PC-3 (cell line): Measurements from ENCODE around the gene ALDH8A1.

Source experiments
- CTCF ChIP-seq: fragments of 300-600 bp; sonication (generic); conservative IDR thresholded peaks from 2 replicates; pipeline ENCODE4 v1.5.1; 2017; ENCODE audit warnings: antibody characterized with exemption, low read depth, mild to moderate bottlenecking, low read length
- EZH2 ChIP-seq: fragments of 300-600 bp; sonication (generic); IDR thresholded peaks from one replicate; pipeline ENCODE4 v1.6.1; 2017; ENCODE audit warnings: antibody characterized with exemption, mild to moderate bottlenecking, low read length; ENCODE audit not compliant: unreplicated experiment
- EZH2phosphoT487 ChIP-seq: fragments of 300-600 bp; sonication (generic); IDR thresholded peaks from 2 replicates; pipeline ENCODE4 v1.6.1; 2018; ENCODE audit warnings: mild to moderate bottlenecking, antibody characterized with exemption, low read length, borderline replicate concordance

GRCh38 chr6:134868812-134869211 is 81.1 kb downstream of the ALDH8A1 start:
- TF ChIP-seq EZH2 (no peak), EZH2phosphoT487 (no peak), CTCF (no peak)
